ENCODE data around the gene SPIN3.
"Not testable (repeated sequence)": the region's sequence is repeated elsewhere in the genome, so short reads cannot be mapped to it uniquely, and the experiment has no call there.

The SPIN3 gene

GRCh38 chrX:56995271-56995994, at the start of gene SPIN3:
SPIN3 (minus strand) TSS chrX:56995541; CDS start chrX:56994947, 594 bp downstream.
- no peak for DNase-seq (ENCODE audit: low read depth)

GRCh38 chrX:57044245-57044644, 48.9 kb upstream of the SPIN3 start:
- no peak for DNase-seq (ENCODE audit: low read depth)

- DNase-seq (ENCODE audit: low read depth), result not testable (repeated sequence)
Measured at GRCh38 chrX:57037265-57037664, 41.9 kb upstream of the SPIN3 start.

GRCh38 chrX:56994375-56995270, 718 bp downstream of the SPIN3 start:
- no peak for DNase-seq (ENCODE audit: low read depth)

- DNase-seq (ENCODE audit: low read depth), result no peak
Measured at GRCh38 chrX:56987741-56988140, 7.6 kb downstream of the SPIN3 start.

GRCh38 chrX:56986138-56986537, 9.2 kb downstream of the SPIN3 start:
- DNase-seq (ENCODE audit: low read depth), result no peak

- no peak for DNase-seq (ENCODE audit: low read depth)
Measured at GRCh38 chrX:56978172-56978571, 17.2 kb downstream of the SPIN3 start.

GRCh38 chrX:56975611-56976010, 19.7 kb downstream of the SPIN3 start:
- no peak for DNase-seq (ENCODE audit: low read depth)

GRCh38 chrX:56974408-56974807, 20.9 kb downstream of the SPIN3 start:
- no peak for DNase-seq (ENCODE audit: low read depth)

GRCh38 chrX:56969559-56969958, 25.8 kb downstream of the SPIN3 start:
- DNase-seq (ENCODE audit: low read depth), result no peak

- DNase-seq (ENCODE audit: low read depth), result no peak
Measured at GRCh38 chrX:56968980-56969379, 26.4 kb downstream of the SPIN3 start.

- DNase-seq (ENCODE audit: low read depth), result no peak
Measured at GRCh38 chrX:56963377-56963776, 32.0 kb downstream of the SPIN3 start.

- DNase-seq (ENCODE audit: low read depth), result no peak
Measured at GRCh38 chrX:56947699-56948098, 47.6 kb downstream of the SPIN3 start.

- not testable (repeated sequence) for DNase-seq (ENCODE audit: low read depth)
Measured at GRCh38 chrX:56946201-56946600, 49.1 kb downstream of the SPIN3 start.

- DNase-seq (ENCODE audit: low read depth), result not testable (repeated sequence)
Measured at GRCh38 chrX:56945226-56945625, 50.1 kb downstream of the SPIN3 start.

GRCh38 chrX:56943264-56943663, 52.1 kb downstream of the SPIN3 start:
- no peak for DNase-seq (ENCODE audit: low read depth)
